Suprapubic skin (tissue), 4 donors: ENCODE data around the gene SH3TC1.

Experiments used
- EP300 ChIP-seq: sonication (generic); formaldehyde crosslinking; IDR thresholded peaks from one replicate; pipeline ENCODE4 v1.6.1; 2017; ENCODE audit warnings: antibody characterized with exemption
- POLR2AphosphoS5 ChIP-seq, 3 donors: sonication (generic); formaldehyde crosslinking; IDR thresholded peaks; one replicate each; pipeline ENCODE4 v1.6.1; 2017; ENCODE audit warnings: antibody characterized with exemption in 3 of 3
- TF ChIP-seq, protein P1 (sequence below), 2 donors: fragments of 200-600 bp in 1 of 2; fragments of 450-650 bp in 1 of 2; sonication (generic) in 1 of 2; IDR thresholded peaks; one replicate each; pipeline ENCODE4 v1.5.1; 2016 to 2019; ENCODE audit warnings: antibody characterized with exemption in 2 of 2, mild to moderate bottlenecking in 1 of 2, moderate library complexity in 1 of 2

DNA sequence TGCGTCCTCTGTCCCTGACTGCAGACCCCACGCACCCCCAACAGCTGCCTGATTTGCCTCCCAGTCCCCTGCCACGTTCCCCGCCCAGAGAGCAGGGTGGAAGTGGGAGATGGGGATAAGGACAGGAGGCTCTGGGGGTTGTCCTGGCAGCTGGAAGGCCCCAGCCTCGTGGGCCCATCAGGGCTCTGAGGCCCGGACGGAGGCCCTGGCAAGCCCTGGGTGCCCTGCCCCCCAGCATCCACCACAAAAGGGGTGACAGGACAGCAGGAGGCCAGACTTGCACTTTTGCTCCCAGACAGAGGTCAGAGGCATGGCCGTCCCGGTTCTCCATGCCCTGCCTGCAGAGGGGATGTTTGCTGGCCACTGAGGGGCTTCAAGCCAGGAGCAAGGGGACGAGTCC, 4.7 kb downstream of the SH3TC1 start:
- TF ChIP-seq, protein P1, sequence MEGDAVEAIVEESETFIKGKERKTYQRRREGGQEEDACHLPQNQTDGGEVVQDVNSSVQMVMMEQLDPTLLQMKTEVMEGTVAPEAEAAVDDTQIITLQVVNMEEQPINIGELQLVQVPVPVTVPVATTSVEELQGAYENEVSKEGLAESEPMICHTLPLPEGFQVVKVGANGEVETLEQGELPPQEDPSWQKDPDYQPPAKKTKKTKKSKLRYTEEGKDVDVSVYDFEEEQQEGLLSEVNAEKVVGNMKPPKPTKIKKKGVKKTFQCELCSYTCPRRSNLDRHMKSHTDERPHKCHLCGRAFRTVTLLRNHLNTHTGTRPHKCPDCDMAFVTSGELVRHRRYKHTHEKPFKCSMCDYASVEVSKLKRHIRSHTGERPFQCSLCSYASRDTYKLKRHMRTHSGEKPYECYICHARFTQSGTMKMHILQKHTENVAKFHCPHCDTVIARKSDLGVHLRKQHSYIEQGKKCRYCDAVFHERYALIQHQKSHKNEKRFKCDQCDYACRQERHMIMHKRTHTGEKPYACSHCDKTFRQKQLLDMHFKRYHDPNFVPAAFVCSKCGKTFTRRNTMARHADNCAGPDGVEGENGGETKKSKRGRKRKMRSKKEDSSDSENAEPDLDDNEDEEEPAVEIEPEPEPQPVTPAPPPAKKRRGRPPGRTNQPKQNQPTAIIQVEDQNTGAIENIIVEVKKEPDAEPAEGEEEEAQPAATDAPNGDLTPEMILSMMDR (IDR thresholded peaks at IDR 0.05), result no peak
- TF ChIP-seq POLR2AphosphoS5 (IDR thresholded peaks at IDR 0.05) (no peak), EP300 (no peak)
